OCI-LY1 (cell line): ENCODE measurements around the gene ALDH4A1.

Experiments
- H2AFZ ChIP-seq: fragments of 200-600 bp; sonication (generic), shearing (Covaris generic); 2 replicates; pipeline ENCODE4 v1.6.0; 2014; ENCODE audit warnings: antibody characterized with exemption, mild to moderate bottlenecking, low read length
- H3F3A ChIP-seq: fragments of 200-600 bp; sonication (generic), shearing (Covaris generic); 2 replicates; pipeline ENCODE4 v1.6.0; 2014; ENCODE audit warnings: mild to moderate bottlenecking, antibody characterized with exemption, low read length, moderate library complexity; ENCODE audit not compliant: insufficient read depth
- H3K27ac ChIP-seq: fragments of 200-600 bp; sonication (generic); 2 replicates; pipeline ENCODE4 v1.5.1; 2014; ENCODE audit warnings: low read length, mixed run types, mild to moderate bottlenecking, low read depth; ENCODE audit not compliant: poor library complexity, severe bottlenecking
- H3K27me3 ChIP-seq: fragments of 200-600 bp; sonication (generic); 2 replicates; pipeline ENCODE4 v1.6.0; 2014; ENCODE audit warnings: antibody characterized with exemption, mild to moderate bottlenecking, low read length, moderate library complexity; ENCODE audit not compliant: insufficient read depth
- H3K36me3 ChIP-seq: fragments of 200-600 bp; sonication (generic); 2 replicates; pipeline ENCODE4 v1.6.1; 2014; ENCODE audit warnings: mild to moderate bottlenecking, antibody characterized with exemption, low read length, moderate library complexity, mixed read lengths; ENCODE audit not compliant: insufficient read depth
- H3K4me1 ChIP-seq: fragments of 200-600 bp; sonication (generic); 2 replicates; pipeline ENCODE4 v1.5.1; 2014; ENCODE audit warnings: mild to moderate bottlenecking, low read length, moderate library complexity; ENCODE audit not compliant: insufficient read depth, severe bottlenecking
- H3K4me2 ChIP-seq: fragments of 200-600 bp; sonication (generic), shearing (Covaris generic); 2 replicates; pipeline ENCODE4 v1.6.1; 2014; ENCODE audit warnings: low read length
- H3K4me3 ChIP-seq: fragments of 200-600 bp; sonication (generic); 2 replicates; pipeline ENCODE4 v1.5.1; 2014; ENCODE audit warnings: low read length, low read depth, mild to moderate bottlenecking, mixed read lengths; ENCODE audit not compliant: poor library complexity, severe bottlenecking
- H3K79me2 ChIP-seq: fragments of 200-600 bp; shearing (Covaris generic); 2 replicates; pipeline ENCODE4 v1.6.1; 2016; ENCODE audit warnings: mixed run types, low read length, mixed read lengths; ENCODE audit not compliant: insufficient read depth
- H3K9ac ChIP-seq: fragments of 200-600 bp; sonication (generic), shearing (Covaris generic); 2 replicates; pipeline ENCODE4 v1.6.1; 2014; ENCODE audit warnings: mild to moderate bottlenecking, low read length, mixed read lengths
- H3K9me2 ChIP-seq: fragments of 200-600 bp; sonication (generic), shearing (Covaris generic); 2 replicates; pipeline ENCODE4 v1.6.1; 2014; ENCODE audit warnings: low read depth, mild to moderate bottlenecking, low read length, mixed read lengths
- H3K9me3 ChIP-seq: fragments of 200-600 bp; shearing (Covaris generic); 2 replicates; pipeline ENCODE4 v1.6.1; 2014; ENCODE audit warnings: low read length, mixed read lengths
- H4K20me1 ChIP-seq: fragments of 200-600 bp; sonication (generic), shearing (Covaris generic); 2 replicates; pipeline ENCODE4 v1.6.0; 2016; ENCODE audit warnings: mild to moderate bottlenecking, low read length; ENCODE audit not compliant: insufficient read depth
- CTCF ChIP-seq: fragments of 200-600 bp; sonication (generic), shearing (Covaris generic); IDR thresholded peaks from 2 replicates; pipeline ENCODE4 v1.5.1; 2017; ENCODE audit warnings: mild to moderate bottlenecking, antibody characterized with exemption, low read length, moderate library complexity, mixed read lengths
- EZH2 ChIP-seq: fragments of 200-600 bp; sonication (generic), shearing (Covaris generic); IDR thresholded peaks from 2 replicates; pipeline ENCODE4 v1.8.0; 2017; ENCODE audit warnings: borderline replicate concordance, mixed run types, mild to moderate bottlenecking, antibody characterized with exemption, low read length, moderate library complexity, mixed read lengths

The ALDH4A1 gene

GRCh38 chr1:18926315-18927081 lies 24.1 kb upstream of the ALDH4A1 start:
- Histone ChIP-seq H3K4me1 (peaks cover 14% of the 10 kb centered on the region), H3F3A (no peaks in the 10 kb centered on the region), H3K4me3 (no peak overlapping the region), H3K27me3 (0 out of 2 replicates have a peak, but pooled peaks cover 3% of the 10 kb centered on the region), H2AFZ (no peak overlapping the region), H4K20me1 (no peaks in the 10 kb centered on the region), H3K9ac (no peak overlapping the region), H3K79me2 (no peaks in the 10 kb centered on the region), H3K27ac (no peak overlapping the region), H3K36me3 (no peaks in the 10 kb centered on the region), H3K4me2 (no peak overlapping the region), H3K9me2 (no peaks in the 10 kb centered on the region), H3K9me3 (no peaks in the 10 kb centered on the region)
- TF ChIP-seq CTCF = no peak

- H3K4me2 ChIP-seq = no peak overlapping the region
- no peak overlapping the region for H3K27ac ChIP-seq
- no peak overlapping the region for H2AFZ ChIP-seq
Measured at GRCh38 chr1:18925279-18925678, 22.9 kb upstream of the ALDH4A1 start.

GRCh38 chr1:18924221-18924691 lies 21.9 kb upstream of the ALDH4A1 start:
- TF ChIP-seq CTCF (no peak), EZH2 (no peak)
- H3K36me3 ChIP-seq = no peaks in the 10 kb centered on the region
- 0 out of 2 replicates have a peak, but pooled peaks cover 3% of the 10 kb centered on the region for H3K27me3 ChIP-seq
- H3K4me1 ChIP-seq = peaks cover 14% of the 10 kb centered on the region
- H3K4me3 ChIP-seq = no peak overlapping the region
- no peaks in the 10 kb centered on the region for H4K20me1 ChIP-seq
- no peak overlapping the region for H2AFZ ChIP-seq
- no peak overlapping the region for H3K27ac ChIP-seq
- H3F3A ChIP-seq = no peaks in the 10 kb centered on the region
- H3K4me2 ChIP-seq = no peak overlapping the region
- no peaks in the 10 kb centered on the region for H3K79me2 ChIP-seq
- H3K9me3 ChIP-seq = no peaks in the 10 kb centered on the region
- H3K9me2 ChIP-seq = no peaks in the 10 kb centered on the region
- no peak overlapping the region for H3K9ac ChIP-seq

More at GRCh38 chr1:18925279-18925678, 22.9 kb upstream of the ALDH4A1 start:
- H3K4me1 ChIP-seq = peaks cover 14% of the 10 kb centered on the region
- no peaks in the 10 kb centered on the region for H3K9me3 ChIP-seq
- H3K79me2 ChIP-seq = no peaks in the 10 kb centered on the region
- 0 out of 2 replicates have a peak, but pooled peaks cover 3% of the 10 kb centered on the region for H3K27me3 ChIP-seq
- H3K4me3 ChIP-seq = no peak overlapping the region
- no peak overlapping the region for H3K9ac ChIP-seq
- H3F3A ChIP-seq = no peaks in the 10 kb centered on the region
- TF ChIP-seq EZH2 (no peak), CTCF (no peak)
- no peaks in the 10 kb centered on the region for H3K36me3 ChIP-seq
- no peaks in the 10 kb centered on the region for H3K9me2 ChIP-seq
- H4K20me1 ChIP-seq = no peaks in the 10 kb centered on the region
